BJ (cell line): ENCODE results near the gene SEC14L2. TPM values are rescaled to one million over a fixed set of nuclear protein-coding genes. Genes with fewer than 3 reads are reported as not detected.

Source experiments
- CTCF ChIA-PET: fragments of 350-600 bp; formaldehyde crosslinking; extraction: SDS; loops from one replicate; lab custom pipeline; 2021; ENCODE audit warnings: antibody characterized with exemption, inconsistent platforms; lab: Yijun Ruan, JAX
- POLR2A ChIA-PET: fragments of 300-600 bp; sonication (Branson Sonifier 250); formaldehyde crosslinking; extraction: SDS; loops from one replicate; lab custom pipeline; 2021; ENCODE audit warnings: antibody characterized with exemption; lab: Charles Lee
- DNase-seq: peaks from one replicate; pipeline ENCODE4 v3.0.0-alpha.2; 2011; ENCODE audit warnings: low read depth
- H3K27me3 ChIP-seq: 2 replicates; pipeline ENCODE4 v1.6.0; 2011; ENCODE audit warnings: low read length; ENCODE audit not compliant: control insufficient read depth, insufficient read depth
- H3K36me3 ChIP-seq: 2 replicates; pipeline ENCODE4 v1.5.1; 2011; ENCODE audit warnings: low read length; ENCODE audit not compliant: control insufficient read depth, insufficient read depth
- H3K4me3 ChIP-seq: 2 replicates; pipeline ENCODE4 v1.5.1; 2011; ENCODE audit warnings: low read depth, mild to moderate bottlenecking, control low read depth, low read length
- polyA plus RNA-seq: library from polyadenylated mRNA; depleted of rRNA; stranded (reverse); fragments of >200 nt; gene quantifications from 2 replicates; pipeline ENCODE4 v1.2.3, GENCODE V29; 2011
- TF ChIP-seq, protein P1 (sequence below): IDR thresholded peaks from 2 replicates; pipeline ENCODE4 v1.5.1; 2011; ENCODE audit warnings: low read depth, mild to moderate bottlenecking, control low read depth, inconsistent platforms, low read length, moderate library complexity; ENCODE audit not compliant: insufficient read depth

SEC14L2 gene
- polyA plus RNA-seq, 1 experiment, result 20.1 TPM

DNA sequence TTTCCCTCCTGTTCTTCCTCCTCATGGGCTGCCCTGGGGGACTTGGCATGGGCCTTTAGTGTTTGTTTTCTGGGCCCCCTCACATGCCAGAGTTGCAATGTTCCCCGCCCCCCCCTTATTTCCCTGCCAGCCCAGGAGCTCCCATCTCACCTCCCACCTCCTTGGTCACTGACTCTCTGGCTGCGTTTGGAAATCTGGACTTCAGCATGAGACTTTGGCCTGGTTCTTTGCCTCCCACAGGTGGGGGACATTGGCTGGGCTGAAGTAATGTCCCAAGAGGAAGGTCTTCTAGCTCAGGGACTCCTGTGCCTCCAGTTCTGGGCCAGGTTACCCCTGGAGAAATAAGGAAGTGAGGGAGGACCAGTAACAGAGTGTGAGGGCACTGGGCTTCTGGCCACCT, 35.7 kb downstream of the SEC14L2 start:
- H3K4me3 ChIP-seq, result no peak overlapping the region
- TF ChIP-seq, protein P1, sequence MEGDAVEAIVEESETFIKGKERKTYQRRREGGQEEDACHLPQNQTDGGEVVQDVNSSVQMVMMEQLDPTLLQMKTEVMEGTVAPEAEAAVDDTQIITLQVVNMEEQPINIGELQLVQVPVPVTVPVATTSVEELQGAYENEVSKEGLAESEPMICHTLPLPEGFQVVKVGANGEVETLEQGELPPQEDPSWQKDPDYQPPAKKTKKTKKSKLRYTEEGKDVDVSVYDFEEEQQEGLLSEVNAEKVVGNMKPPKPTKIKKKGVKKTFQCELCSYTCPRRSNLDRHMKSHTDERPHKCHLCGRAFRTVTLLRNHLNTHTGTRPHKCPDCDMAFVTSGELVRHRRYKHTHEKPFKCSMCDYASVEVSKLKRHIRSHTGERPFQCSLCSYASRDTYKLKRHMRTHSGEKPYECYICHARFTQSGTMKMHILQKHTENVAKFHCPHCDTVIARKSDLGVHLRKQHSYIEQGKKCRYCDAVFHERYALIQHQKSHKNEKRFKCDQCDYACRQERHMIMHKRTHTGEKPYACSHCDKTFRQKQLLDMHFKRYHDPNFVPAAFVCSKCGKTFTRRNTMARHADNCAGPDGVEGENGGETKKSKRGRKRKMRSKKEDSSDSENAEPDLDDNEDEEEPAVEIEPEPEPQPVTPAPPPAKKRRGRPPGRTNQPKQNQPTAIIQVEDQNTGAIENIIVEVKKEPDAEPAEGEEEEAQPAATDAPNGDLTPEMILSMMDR, result no peak
- POLR2A ChIA-PET, result no interaction called here
- H3K36me3 ChIP-seq, result no peaks in the 10 kb centered on the region; the same call in 1 of the 2 replicates
- CTCF ChIA-PET, result interaction anchor here (0.7 to 3.9 kb wide), 4 partner anchors 11 to 145 kb away, joined by 3 to 21 read pairs (median 4); no protein-coding TSS in a partner anchor
- no peak for DNase-seq
- H3K27me3 ChIP-seq, result no peaks in the 10 kb centered on the region

DNA sequence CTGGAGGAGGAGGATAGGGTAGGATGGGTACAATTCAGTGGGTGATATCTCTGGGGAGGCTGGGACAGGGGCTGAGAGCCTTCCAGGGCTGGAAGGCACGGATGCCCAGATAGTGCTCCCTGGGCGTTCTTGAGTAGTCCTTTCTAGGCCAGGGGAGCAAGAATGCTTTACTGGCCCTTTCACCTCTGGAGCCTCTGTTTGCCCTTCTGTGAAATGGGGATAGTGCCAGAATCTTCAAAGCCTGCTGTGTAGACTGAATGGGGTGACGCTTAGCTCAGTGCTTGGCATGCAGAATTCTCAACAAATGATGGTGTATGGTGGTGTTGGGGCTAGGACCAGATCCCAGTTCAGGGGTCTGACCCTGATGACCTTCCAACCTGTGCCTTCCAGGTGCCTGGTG, 36.4 kb downstream of the SEC14L2 start:
- Histone ChIP-seq H3K36me3 (no peaks in the 10 kb centered on the region; the same call in 1 of the 2 replicates), H3K27me3 (no peaks in the 10 kb centered on the region), H3K4me3 (no peak overlapping the region)
- TF ChIP-seq, protein P1, result no peak
- POLR2A ChIA-PET, result no interaction called here
- no peak for DNase-seq
- CTCF ChIA-PET, result interaction anchor here (0.6 to 3.9 kb wide), 7 partner anchors 10 to 935 kb away, joined by 3 to 21 read pairs (median 3); no protein-coding TSS in a partner anchor

DNA sequence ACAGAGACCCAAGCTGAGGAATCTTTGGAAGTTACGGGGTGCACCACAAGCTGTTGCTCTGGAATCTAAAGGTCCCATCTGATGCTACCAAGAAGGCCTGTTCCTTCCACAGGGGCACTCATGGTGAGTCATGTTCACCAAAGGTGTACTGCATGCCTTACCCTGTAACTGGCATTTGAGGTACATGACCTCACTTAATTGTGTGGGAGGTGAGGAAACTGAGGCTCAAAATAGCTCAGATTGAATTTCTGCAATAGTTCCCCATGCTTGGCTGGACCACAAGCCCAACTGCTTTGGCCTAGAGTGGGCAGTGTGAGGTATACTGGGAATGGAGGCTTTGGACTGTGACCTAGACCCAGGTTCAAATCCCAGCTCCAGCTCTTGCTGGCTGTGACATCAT, 37.0 kb downstream of the SEC14L2 start:
- Histone ChIP-seq H3K4me3 (no peak overlapping the region), H3K36me3 (no peaks in the 10 kb centered on the region), H3K27me3 (no peaks in the 10 kb centered on the region)
- TF ChIP-seq, protein P1, result no peak
- POLR2A ChIA-PET, result no interaction called here
- DNase-seq, result no peak
- CTCF ChIA-PET, result interaction anchor here (1.0 to 3.9 kb wide), 3 partner anchors 8 to 25 kb away, joined by 3 to 21 read pairs (median 3); partner anchors contain the start of gene MTFP1

DNA sequence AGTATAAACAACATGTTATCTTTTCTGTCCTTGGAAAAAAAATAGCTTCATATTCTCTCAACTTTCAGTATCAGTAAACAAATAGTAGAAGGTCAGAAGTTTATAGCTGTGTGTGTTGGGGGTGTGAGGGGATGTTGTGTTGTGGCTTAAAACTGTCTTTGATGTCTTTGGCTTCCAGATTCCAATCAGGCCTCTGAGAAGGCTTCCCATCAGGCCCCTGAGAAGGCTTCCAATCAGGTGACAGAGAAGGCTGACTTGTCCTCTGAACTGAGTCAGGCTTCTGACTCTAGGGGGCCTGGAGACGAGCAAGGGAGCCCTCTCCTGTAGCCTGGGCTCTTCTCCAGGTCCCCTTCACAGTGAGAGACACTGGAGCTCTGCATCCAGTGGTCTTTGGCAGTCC, 38.0 kb downstream of the SEC14L2 start:
- H3K36me3 ChIP-seq, result no peaks in the 10 kb centered on the region
- TF ChIP-seq, protein P1, result no peak
- no peak for DNase-seq
- ChIA-PET CTCF (interaction anchor here (1.1 to 3.9 kb wide), 2 partner anchors 9 to 10 kb away, joined by 3 to 21 read pairs; partner anchors contain the start of gene MTFP1), POLR2A (no interaction called here)
- H3K27me3 ChIP-seq, result no peaks in the 10 kb centered on the region
- H3K4me3 ChIP-seq, result no peak overlapping the region

DNA sequence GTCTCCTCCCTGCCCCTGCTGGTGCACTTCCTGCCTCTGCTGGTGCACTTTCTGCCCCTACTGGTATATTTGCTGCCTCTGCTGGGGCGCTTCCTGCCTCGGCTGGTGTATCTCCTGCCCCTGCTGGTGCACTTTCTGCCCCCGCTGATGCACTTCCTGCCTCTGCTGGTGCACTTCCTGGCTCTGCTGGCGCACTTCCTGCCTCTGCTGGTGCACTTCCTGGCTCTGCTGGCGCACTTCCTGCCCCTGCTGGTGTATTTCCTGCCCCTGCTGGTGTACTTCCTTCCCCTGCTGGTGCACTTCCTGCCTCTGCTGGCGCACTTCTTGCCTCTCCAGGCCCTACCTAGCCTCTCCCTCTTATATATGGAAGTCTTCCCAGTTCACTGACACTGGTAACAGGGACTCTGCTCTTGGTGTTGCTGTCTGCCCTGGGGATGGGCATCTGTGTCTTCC, 38.9 kb downstream of the SEC14L2 start:
- H3K27me3 ChIP-seq, result no peaks in the 10 kb centered on the region
- TF ChIP-seq, protein P1, result no peak
- ChIA-PET POLR2A (no interaction called here), CTCF (interaction anchor here (1.3 to 3.2 kb wide), 3 partner anchors 9 to 71 kb away, joined by 4 to 16 read pairs (median 6); no protein-coding TSS in a partner anchor)
- H3K36me3 ChIP-seq, result no peaks in the 10 kb centered on the region
- H3K4me3 ChIP-seq, result no peak overlapping the region
- no peak for DNase-seq
